OCI-LY7 (cell line): Measurements from ENCODE around the gene CNTNAP5. TPM values are rescaled to one million over a fixed set of nuclear protein-coding genes. Genes with fewer than 3 reads are reported as not detected.

Experiments
- BruUV-seq: library from RNA; stranded (reverse); fragments of 400-500 nt; replicated peaks from 2 replicates; lab custom pipeline; 2021; lab: Mats Ljungman, UMichigan
- CTCF ChIA-PET: fragments of 300-600 bp; sonication (Branson Sonifier 250); formaldehyde crosslinking; loops from one replicate; lab custom pipeline; 2022; ENCODE audit warnings: antibody characterized with exemption; ENCODE audit not compliant: unreplicated experiment; lab: Charles Lee
- POLR2A ChIA-PET: fragments of 300-600 bp; sonication (Branson Sonifier 250); formaldehyde crosslinking; loops from one replicate; lab custom pipeline; 2022; ENCODE audit warnings: antibody characterized with exemption; lab: Charles Lee
- DNase-seq: peaks from one replicate; pipeline ENCODE4 v3.0.0-alpha.2; 2015; ENCODE audit warnings: low spot score
- H2AFZ ChIP-seq: fragments of 200-600 bp; sonication (generic), shearing (Covaris generic); 2 replicates; pipeline ENCODE4 v1.6.1; 2014; ENCODE audit warnings: mild to moderate bottlenecking, antibody characterized with exemption, low read length, moderate library complexity
- H3K27ac ChIP-seq: fragments of 200-600 bp; sonication (generic); 2 replicates; pipeline ENCODE4 v1.5.1; 2014; ENCODE audit warnings: mixed run types, low read depth, mild to moderate bottlenecking, moderate library complexity, low read length, inconsistent platforms; ENCODE audit not compliant: poor library complexity, severe bottlenecking
- H3K36me3 ChIP-seq: fragments of 200-600 bp; sonication (generic); 2 replicates; pipeline ENCODE4 v1.6.1; 2014; ENCODE audit warnings: mild to moderate bottlenecking, antibody characterized with exemption, low read length, moderate library complexity, mixed read lengths; ENCODE audit not compliant: insufficient read depth
- H3K4me1 ChIP-seq: fragments of 200-600 bp; sonication (generic); 2 replicates; pipeline ENCODE4 v1.5.1; 2014; ENCODE audit warnings: mild to moderate bottlenecking, low read length; ENCODE audit not compliant: insufficient read depth, poor library complexity, severe bottlenecking
- H3K4me2 ChIP-seq: fragments of 200-600 bp; sonication (generic); 2 replicates; pipeline ENCODE4 v1.6.1; 2014; ENCODE audit warnings: mild to moderate bottlenecking, low read length
- H3K4me3 ChIP-seq: fragments of 200-600 bp; sonication (generic); 2 replicates; pipeline ENCODE4 v1.5.1; 2014; ENCODE audit warnings: mild to moderate bottlenecking, low read depth, low read length; ENCODE audit not compliant: poor library complexity, severe bottlenecking
- H3K79me2 ChIP-seq: fragments of 200-600 bp; sonication (generic); 2 replicates; pipeline ENCODE4 v1.6.1; 2016; ENCODE audit warnings: low read depth, mild to moderate bottlenecking, low read length, moderate library complexity, mixed read lengths; ENCODE audit not compliant: insufficient read depth
- H3K9me2 ChIP-seq: fragments of 200-600 bp; sonication (generic); 2 replicates; pipeline ENCODE4 v1.6.1; 2016; ENCODE audit warnings: mild to moderate bottlenecking, low read length, mixed read lengths; ENCODE audit not compliant: insufficient read depth
- H3K9me3 ChIP-seq: fragments of 200-600 bp; sonication (generic); 2 replicates; pipeline ENCODE4 v1.6.1; 2014; ENCODE audit warnings: mild to moderate bottlenecking, mixed run types, low read length, mixed read lengths
- H4K20me1 ChIP-seq: fragments of 200-600 bp; sonication (generic); 2 replicates; pipeline ENCODE4 v1.6.1; 2014; ENCODE audit warnings: mild to moderate bottlenecking, antibody characterized with exemption, low read length, moderate library complexity, mixed read lengths; ENCODE audit not compliant: insufficient read depth
- EZH2phosphoT487 ChIP-seq: fragments of 200-600 bp; sonication (generic); IDR thresholded peaks from 2 replicates; pipeline ENCODE4 v1.6.1; 2018; ENCODE audit warnings: low read depth, borderline replicate concordance, mild to moderate bottlenecking, mixed run types, antibody characterized with exemption, low read length, moderate library complexity, mixed read lengths
- intact Hi-C: fragments of 100-400 bp; cut with micrococcal nuclease; formaldehyde crosslinking; loops from one replicate; pipeline ENCODE4 v1.10.0; 2022; ENCODE audit not compliant: unreplicated experiment
- total RNA-seq, 2 experiments: library from RNA; depleted of rRNA in 1 of 2; stranded (reverse); fragments of >200 nt in 1 of 2; shearing (Covaris generic) in 1 of 2; gene quantifications; 2 replicates each; pipeline ENCODE4 v1.2.3, GENCODE V29; 2014 to 2022
- TF ChIP-seq, protein P1 (sequence below): fragments of 200-600 bp; sonication (generic); conservative IDR thresholded peaks from 2 replicates; pipeline ENCODE4 v1.5.1; 2014; ENCODE audit warnings: mild to moderate bottlenecking, antibody characterized with exemption, low read length, moderate library complexity, mixed read lengths

Gene CNTNAP5
- total RNA-seq, 2 experiments from 2014 or later: not detected

DNA sequence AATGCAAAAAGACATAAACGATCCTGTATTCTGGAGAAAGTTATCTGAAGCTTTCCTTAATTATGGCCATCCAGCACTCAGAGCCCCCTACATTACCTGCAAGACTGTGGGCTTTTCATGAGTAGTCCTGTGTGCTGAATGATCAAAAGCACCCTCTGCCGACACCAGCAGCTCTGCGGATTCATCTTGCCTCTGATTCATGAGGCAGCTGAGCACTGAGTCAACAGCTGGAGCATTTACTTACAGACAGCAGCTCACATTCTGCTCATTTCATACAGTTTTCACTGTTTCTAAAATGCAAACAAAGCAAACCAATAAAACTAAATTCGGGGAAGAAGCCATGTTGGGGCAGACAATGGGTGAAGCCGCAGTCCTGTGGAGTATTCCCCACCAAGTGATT, 886.5 kb downstream of the CNTNAP5 start:
- intact Hi-C loops: no loop called here
- Histone ChIP-seq H2AFZ (no peak overlapping the region), H3K4me3 (no peak overlapping the region), H3K4me2 (no peak overlapping the region), H3K9me2 (no peaks in the 10 kb centered on the region), H3K79me2 (no peaks in the 10 kb centered on the region), H3K27ac (no peak overlapping the region), H3K4me1 (no peaks in the 10 kb centered on the region), H4K20me1 (no peaks in the 10 kb centered on the region), H3K9me3 (no peaks in the 10 kb centered on the region), H3K36me3 (no peaks in the 10 kb centered on the region)
- POLR2A ChIA-PET: no interaction called here
- DNase-seq: no peak
- no TSS peak for BruUV-seq
- CTCF ChIA-PET: no interaction called here
- no peak for TF ChIP-seq EZH2phosphoT487
- TF ChIP-seq, protein P1, sequence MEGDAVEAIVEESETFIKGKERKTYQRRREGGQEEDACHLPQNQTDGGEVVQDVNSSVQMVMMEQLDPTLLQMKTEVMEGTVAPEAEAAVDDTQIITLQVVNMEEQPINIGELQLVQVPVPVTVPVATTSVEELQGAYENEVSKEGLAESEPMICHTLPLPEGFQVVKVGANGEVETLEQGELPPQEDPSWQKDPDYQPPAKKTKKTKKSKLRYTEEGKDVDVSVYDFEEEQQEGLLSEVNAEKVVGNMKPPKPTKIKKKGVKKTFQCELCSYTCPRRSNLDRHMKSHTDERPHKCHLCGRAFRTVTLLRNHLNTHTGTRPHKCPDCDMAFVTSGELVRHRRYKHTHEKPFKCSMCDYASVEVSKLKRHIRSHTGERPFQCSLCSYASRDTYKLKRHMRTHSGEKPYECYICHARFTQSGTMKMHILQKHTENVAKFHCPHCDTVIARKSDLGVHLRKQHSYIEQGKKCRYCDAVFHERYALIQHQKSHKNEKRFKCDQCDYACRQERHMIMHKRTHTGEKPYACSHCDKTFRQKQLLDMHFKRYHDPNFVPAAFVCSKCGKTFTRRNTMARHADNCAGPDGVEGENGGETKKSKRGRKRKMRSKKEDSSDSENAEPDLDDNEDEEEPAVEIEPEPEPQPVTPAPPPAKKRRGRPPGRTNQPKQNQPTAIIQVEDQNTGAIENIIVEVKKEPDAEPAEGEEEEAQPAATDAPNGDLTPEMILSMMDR: no peak

- intact Hi-C loops: no loop called here
- no peak for DNase-seq
- Histone ChIP-seq H3K4me2 (no peak overlapping the region), H3K9me3 (no peaks in the 10 kb centered on the region), H2AFZ (no peak overlapping the region), H3K27ac (no peak overlapping the region), H4K20me1 (no peaks in the 10 kb centered on the region), H3K36me3 (no peaks in the 10 kb centered on the region), H3K4me1 (no peaks in the 10 kb centered on the region), H3K9me2 (no peaks in the 10 kb centered on the region), H3K4me3 (no peak overlapping the region), H3K79me2 (no peaks in the 10 kb centered on the region)
- CTCF ChIA-PET: no interaction called here
- no peak for TF ChIP-seq EZH2phosphoT487
- TF ChIP-seq, protein P1: no peak
- POLR2A ChIA-PET: interaction anchor here (0.7 kb wide), 1 partner anchor 1658 kb away, joined by 3 read pairs; no protein-coding TSS in a partner anchor
- no TSS peak for BruUV-seq
These were observed 888.8 kb downstream of the CNTNAP5 start for GRCh38 chr2:124913868-124914267.

GRCh38 chr2:124915567-124915966, 890.5 kb downstream of the CNTNAP5 start:
- Histone ChIP-seq H3K27ac (no peak overlapping the region), H2AFZ (no peak overlapping the region), H3K9me3 (no peaks in the 10 kb centered on the region), H4K20me1 (no peaks in the 10 kb centered on the region), H3K36me3 (no peaks in the 10 kb centered on the region), H3K9me2 (no peaks in the 10 kb centered on the region), H3K4me2 (no peak overlapping the region), H3K4me3 (no peak overlapping the region), H3K4me1 (no peaks in the 10 kb centered on the region), H3K79me2 (no peaks in the 10 kb centered on the region)
- no peak for DNase-seq
- CTCF ChIA-PET: no interaction called here
- POLR2A ChIA-PET: no interaction called here
- BruUV-seq: no TSS peak
- intact Hi-C loops: no loop called here
- TF ChIP-seq EZH2phosphoT487: no peak
- TF ChIP-seq, protein P1: no peak
